WTC11 (cell line): Measurements from ENCODE around the gene RBMS1. TPM values are rescaled to one million over a fixed set of nuclear protein-coding genes. Genes with fewer than 3 reads are reported as not detected.

ENCODE experiments used
- ATAC-seq: fragments of 200-7000 bp; cut with Tn5 transposase; 2 replicates; pipeline ENCODE4 v1.10.0; 2021; ENCODE audit warnings: mild to moderate bottlenecking, moderate library complexity
- CTCF ChIA-PET: fragments of 300-600 bp; sonication (Branson Sonifier 250); formaldehyde crosslinking; loops from one replicate; lab custom pipeline; 2021; ENCODE audit warnings: antibody characterized with exemption; lab: Charles Lee
- POLR2A ChIA-PET: fragments of 350-600 bp; sonication (Branson Sonifier 250); formaldehyde crosslinking; loops from one replicate; lab custom pipeline; 2021; ENCODE audit warnings: antibody characterized with exemption; lab: Charles Lee
- DNase-seq: peaks from one replicate; pipeline ENCODE4 v3.0.0; 2021; ENCODE audit warnings: low spot score
- H3K27ac Mint-ChIP-seq: 2 replicates; pipeline ENCODE4 v1.8.0; 2021; ENCODE audit warnings: mixed read lengths
- H3K27me3 Mint-ChIP-seq: 2 replicates; pipeline ENCODE4 v1.8.0; 2021; ENCODE audit warnings: low read depth, mild to moderate bottlenecking, moderate library complexity, mixed read lengths
- H3K36me3 Mint-ChIP-seq: 2 replicates; pipeline ENCODE4 v1.8.0; 2021; ENCODE audit warnings: mixed read lengths
- H3K4me1 Mint-ChIP-seq: 2 replicates; pipeline ENCODE4 v1.8.0; 2022; ENCODE audit warnings: mixed read lengths
- H3K4me3 Mint-ChIP-seq: 2 replicates; pipeline ENCODE4 v1.8.0; 2021; ENCODE audit warnings: mild to moderate bottlenecking, moderate library complexity, mixed read lengths
- H3K9me3 Mint-ChIP-seq: 2 replicates; pipeline ENCODE4 v1.8.0; 2021; ENCODE audit warnings: mixed read lengths
- CBFB ChIP-seq: sonication (generic); formaldehyde crosslinking; IDR thresholded peaks from 2 replicates; pipeline ENCODE4 v1.8.1; 2022; ENCODE audit warnings: mild to moderate bottlenecking, low read depth, missing genetic modification reagents
- KAT7 ChIP-seq: sonication (generic); formaldehyde crosslinking; IDR thresholded peaks from 2 replicates; pipeline ENCODE4 v1.8.1; 2023; ENCODE audit warnings: missing genetic modification reagents, mild to moderate bottlenecking, borderline replicate concordance
- NFATC4 ChIP-seq: fragments of 250-450 bp; sonication (Bioruptor Pico); IDR thresholded peaks from 2 replicates; pipeline ENCODE4 v1.9.0; 2021; ENCODE audit warnings: mild to moderate bottlenecking
- NR3C1 ChIP-seq: sonication (generic); formaldehyde crosslinking; conservative IDR thresholded peaks from 2 replicates; pipeline ENCODE4 v1.8.1; 2023; ENCODE audit warnings: low read depth, mild to moderate bottlenecking, missing genetic modification reagents
- PRRX2 ChIP-seq: fragments of 250-450 bp; sonication (Bioruptor Pico); IDR thresholded peaks from 2 replicates; pipeline ENCODE4 v1.8.0; 2021; ENCODE audit warnings: mild to moderate bottlenecking
- SMAD4 ChIP-seq: sonication (generic); formaldehyde crosslinking; IDR thresholded peaks from 2 replicates; pipeline ENCODE4 v1.8.0; 2022; ENCODE audit warnings: mild to moderate bottlenecking, missing genetic modification reagents
- TEAD1 ChIP-seq: sonication (generic); formaldehyde crosslinking; IDR thresholded peaks from 2 replicates; pipeline ENCODE4 v1.8.0; 2022; ENCODE audit warnings: mild to moderate bottlenecking, missing genetic modification reagents
- ZNF121 ChIP-seq: sonication (generic); formaldehyde crosslinking; IDR thresholded peaks from 2 replicates; pipeline ENCODE4 v1.8.0; 2023; ENCODE audit warnings: missing genetic modification reagents
- ZNF263 ChIP-seq: sonication (generic); formaldehyde crosslinking; IDR thresholded peaks from 2 replicates; pipeline ENCODE4 v1.8.1; 2022; ENCODE audit warnings: low read depth, mild to moderate bottlenecking, moderate library complexity, missing genetic modification reagents
- total RNA-seq: library from RNA; stranded (reverse); gene quantifications from 3 replicates; pipeline ENCODE4 v1.2.3, GENCODE V29; 2021
- TF ChIP-seq, protein P1 (sequence below): fragments of 250-450 bp; sonication (Bioruptor Pico); IDR thresholded peaks from 2 replicates; pipeline ENCODE4 v1.9.0; 2021; ENCODE audit warnings: moderate library complexity, mild to moderate bottlenecking, inconsistent platforms, borderline replicate concordance
- TF ChIP-seq, protein P2 (sequence below): sonication (generic); formaldehyde crosslinking; conservative IDR thresholded peaks from 2 replicates; pipeline ENCODE4 v1.8.1; 2022; ENCODE audit warnings: mild to moderate bottlenecking, missing genetic modification reagents
- TF ChIP-seq, protein P3 (sequence below): sonication (generic); formaldehyde crosslinking; IDR thresholded peaks from 2 replicates; pipeline ENCODE4 v1.8.0; 2022; ENCODE audit warnings: mild to moderate bottlenecking, missing genetic modification reagents
- TF ChIP-seq, protein P4 (sequence below): sonication (generic); formaldehyde crosslinking; IDR thresholded peaks from 2 replicates; pipeline ENCODE4 v1.8.0; 2022; ENCODE audit warnings: mild to moderate bottlenecking, missing genetic modification reagents
- TF ChIP-seq, protein P5 (sequence below): sonication (generic); formaldehyde crosslinking; IDR thresholded peaks from 2 replicates; pipeline ENCODE4 v1.8.1; 2023; ENCODE audit warnings: mild to moderate bottlenecking, moderate library complexity, missing genetic modification reagents
- TF ChIP-seq, protein P6 (sequence below): sonication (generic); formaldehyde crosslinking; IDR thresholded peaks from 2 replicates; pipeline ENCODE4 v1.8.1; 2022; ENCODE audit warnings: low read depth, missing genetic modification reagents, borderline replicate concordance
- TF ChIP-seq, protein P7 (sequence below): sonication (generic); formaldehyde crosslinking; IDR thresholded peaks from 2 replicates; pipeline ENCODE4 v1.8.1; 2023; ENCODE audit warnings: mild to moderate bottlenecking, missing genetic modification reagents, moderate library complexity

Gene RBMS1
- total RNA-seq, 1 experiment from 2014 or later: 56.3 TPM

DNA sequence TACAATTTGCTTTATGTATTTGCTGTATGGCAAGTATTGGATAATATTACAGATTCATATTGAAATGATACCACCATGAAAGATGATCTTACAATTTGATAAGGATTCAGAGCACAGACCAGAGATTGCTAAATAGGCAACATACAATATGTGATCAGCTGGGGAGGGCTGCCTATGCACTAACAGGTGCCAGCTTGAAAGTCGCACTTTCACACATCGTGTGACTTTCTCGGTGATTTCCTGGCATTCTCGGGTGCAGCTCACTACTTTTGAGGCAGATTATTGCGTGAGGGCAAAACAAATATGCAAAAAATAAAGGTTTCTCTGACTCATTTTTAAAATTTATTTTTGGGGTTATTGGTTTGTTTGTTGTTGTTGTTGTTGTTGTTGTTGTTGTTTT is 36.0 kb downstream of the RBMS1 start (continued):
- TF ChIP-seq, protein P1, sequence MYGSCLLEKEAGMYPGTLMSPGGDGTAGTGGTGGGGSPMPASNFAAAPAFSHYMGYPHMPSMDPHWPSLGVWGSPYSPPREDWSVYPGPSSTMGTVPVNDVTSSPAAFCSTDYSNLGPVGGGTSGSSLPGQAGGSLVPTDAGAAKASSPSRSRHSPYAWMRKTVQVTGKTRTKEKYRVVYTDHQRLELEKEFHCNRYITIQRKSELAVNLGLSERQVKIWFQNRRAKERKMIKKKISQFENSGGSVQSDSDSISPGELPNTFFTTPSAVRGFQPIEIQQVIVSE (CRISPR knock-in tag): no peak
- TF ChIP-seq NFATC4 (CRISPR knock-in tag) (no peak), PRRX2 (CRISPR knock-in tag) (no peak), SMAD4 (CRISPR knock-in tag) (no peak), TEAD1 (no peak), ZNF121 (CRISPR knock-in tag) (no peak)
- TF ChIP-seq, protein P2, sequence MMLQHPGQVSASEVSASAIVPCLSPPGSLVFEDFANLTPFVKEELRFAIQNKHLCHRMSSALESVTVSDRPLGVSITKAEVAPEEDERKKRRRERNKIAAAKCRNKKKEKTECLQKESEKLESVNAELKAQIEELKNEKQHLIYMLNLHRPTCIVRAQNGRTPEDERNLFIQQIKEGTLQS (CRISPR knock-in tag): no peak
- TF ChIP-seq, protein P3, sequence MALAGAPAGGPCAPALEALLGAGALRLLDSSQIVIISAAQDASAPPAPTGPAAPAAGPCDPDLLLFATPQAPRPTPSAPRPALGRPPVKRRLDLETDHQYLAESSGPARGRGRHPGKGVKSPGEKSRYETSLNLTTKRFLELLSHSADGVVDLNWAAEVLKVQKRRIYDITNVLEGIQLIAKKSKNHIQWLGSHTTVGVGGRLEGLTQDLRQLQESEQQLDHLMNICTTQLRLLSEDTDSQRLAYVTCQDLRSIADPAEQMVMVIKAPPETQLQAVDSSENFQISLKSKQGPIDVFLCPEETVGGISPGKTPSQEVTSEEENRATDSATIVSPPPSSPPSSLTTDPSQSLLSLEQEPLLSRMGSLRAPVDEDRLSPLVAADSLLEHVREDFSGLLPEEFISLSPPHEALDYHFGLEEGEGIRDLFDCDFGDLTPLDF: no peak
- TF ChIP-seq, protein P4, sequence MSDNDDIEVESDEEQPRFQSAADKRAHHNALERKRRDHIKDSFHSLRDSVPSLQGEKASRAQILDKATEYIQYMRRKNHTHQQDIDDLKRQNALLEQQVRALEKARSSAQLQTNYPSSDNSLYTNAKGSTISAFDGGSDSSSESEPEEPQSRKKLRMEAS (CRISPR knock-in tag): no peak

DNA sequence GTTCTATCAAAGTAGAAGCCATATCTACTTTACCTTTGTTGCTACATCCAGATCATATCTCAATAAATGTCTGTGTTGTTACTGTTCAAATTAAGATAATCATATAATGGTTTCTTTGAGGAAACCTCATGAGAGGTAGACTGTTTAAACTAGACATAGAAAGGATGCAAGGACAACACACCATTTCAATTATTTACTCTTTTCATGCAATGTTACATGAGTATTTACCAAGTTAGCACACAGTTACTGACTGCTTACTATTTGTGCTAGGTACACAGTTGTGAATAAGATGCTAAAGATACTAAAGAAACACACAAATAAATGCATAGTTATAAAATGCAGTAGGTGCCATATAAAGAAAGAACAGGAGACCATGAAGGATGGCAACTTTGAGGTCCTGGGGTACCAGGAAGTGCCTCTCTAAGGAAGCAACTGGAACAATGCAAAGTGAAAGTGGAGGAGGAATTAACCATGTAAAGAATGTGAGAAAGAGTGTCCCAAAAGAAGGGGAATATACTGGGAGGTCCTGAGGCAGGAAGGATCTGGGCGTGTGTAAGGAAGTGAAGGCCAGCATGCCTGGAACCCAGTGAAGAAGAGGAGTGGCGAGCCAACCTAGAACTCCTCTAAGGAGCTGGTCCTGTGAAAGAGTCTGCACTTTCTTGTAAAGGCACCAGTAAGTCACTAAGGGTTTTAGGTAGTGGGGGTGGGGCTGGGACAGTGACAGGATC is 39.4 kb downstream of the RBMS1 start:
- TF ChIP-seq KAT7 (CRISPR knock-in tag) (no peak), CBFB (CRISPR knock-in tag) (no peak), NR3C1 (CRISPR knock-in tag) (no peak), ZNF263 (CRISPR knock-in tag) (no peak)
- TF ChIP-seq, protein P5, sequence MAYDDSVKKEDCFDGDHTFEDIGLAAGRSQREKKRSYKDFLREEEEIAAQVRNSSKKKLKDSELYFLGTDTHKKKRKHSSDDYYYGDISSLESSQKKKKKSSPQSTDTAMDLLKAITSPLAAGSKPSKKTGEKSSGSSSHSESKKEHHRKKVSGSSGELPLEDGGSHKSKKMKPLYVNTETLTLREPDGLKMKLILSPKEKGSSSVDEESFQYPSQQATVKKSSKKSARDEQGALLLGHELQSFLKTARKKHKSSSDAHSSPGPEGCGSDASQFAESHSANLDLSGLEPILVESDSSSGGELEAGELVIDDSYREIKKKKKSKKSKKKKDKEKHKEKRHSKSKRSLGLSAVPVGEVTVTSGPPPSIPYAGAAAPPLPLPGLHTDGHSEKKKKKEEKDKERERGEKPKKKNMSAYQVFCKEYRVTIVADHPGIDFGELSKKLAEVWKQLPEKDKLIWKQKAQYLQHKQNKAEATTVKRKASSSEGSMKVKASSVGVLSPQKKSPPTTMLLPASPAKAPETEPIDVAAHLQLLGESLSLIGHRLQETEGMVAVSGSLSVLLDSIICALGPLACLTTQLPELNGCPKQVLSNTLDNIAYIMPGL (CRISPR knock-in tag): no peak
- TF ChIP-seq, protein P6, sequence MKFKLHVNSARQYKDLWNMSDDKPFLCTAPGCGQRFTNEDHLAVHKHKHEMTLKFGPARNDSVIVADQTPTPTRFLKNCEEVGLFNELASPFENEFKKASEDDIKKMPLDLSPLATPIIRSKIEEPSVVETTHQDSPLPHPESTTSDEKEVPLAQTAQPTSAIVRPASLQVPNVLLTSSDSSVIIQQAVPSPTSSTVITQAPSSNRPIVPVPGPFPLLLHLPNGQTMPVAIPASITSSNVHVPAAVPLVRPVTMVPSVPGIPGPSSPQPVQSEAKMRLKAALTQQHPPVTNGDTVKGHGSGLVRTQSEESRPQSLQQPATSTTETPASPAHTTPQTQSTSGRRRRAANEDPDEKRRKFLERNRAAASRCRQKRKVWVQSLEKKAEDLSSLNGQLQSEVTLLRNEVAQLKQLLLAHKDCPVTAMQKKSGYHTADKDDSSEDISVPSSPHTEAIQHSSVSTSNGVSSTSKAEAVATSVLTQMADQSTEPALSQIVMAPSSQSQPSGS (CRISPR knock-in tag): no peak
- TF ChIP-seq, protein P7, sequence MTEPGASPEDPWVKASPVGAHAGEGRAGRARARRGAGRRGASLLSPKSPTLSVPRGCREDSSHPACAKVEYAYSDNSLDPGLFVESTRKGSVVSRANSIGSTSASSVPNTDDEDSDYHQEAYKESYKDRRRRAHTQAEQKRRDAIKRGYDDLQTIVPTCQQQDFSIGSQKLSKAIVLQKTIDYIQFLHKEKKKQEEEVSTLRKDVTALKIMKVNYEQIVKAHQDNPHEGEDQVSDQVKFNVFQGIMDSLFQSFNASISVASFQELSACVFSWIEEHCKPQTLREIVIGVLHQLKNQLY: no peak
- DNase-seq (no peak), ATAC-seq (peak; percentile 60)
- no peak overlapping the region for H3K27ac Mint-ChIP-seq
- H3K4me1 Mint-ChIP-seq: 0 out of 2 replicates have a peak, but pooled peaks cover 5% of the 10 kb centered on the region
- ChIA-PET CTCF (no interaction called here), POLR2A (no interaction called here)
- no peaks in the 10 kb centered on the region for H3K27me3 Mint-ChIP-seq
- peaks cover 11% of the 10 kb centered on the region for H3K9me3 Mint-ChIP-seq
- no peak overlapping the region for H3K4me3 Mint-ChIP-seq
- peaks cover 16% of the 10 kb centered on the region for H3K36me3 Mint-ChIP-seq
